HG02938 (cell line): ENCODE measurements around the gene SAE1.
"Not testable (repeated sequence)": the region's sequence is repeated elsewhere in the genome, so short reads cannot be mapped to it uniquely, and the experiment has no call there.

Source experiments
- ATAC-seq: cut with Tn5 transposase; IDR thresholded peaks from one replicate; pipeline ENCODE4 v1.9.1; 2021; ENCODE audit warnings: mild to moderate bottlenecking, moderate library complexity; ENCODE audit not compliant: unreplicated experiment

The SAE1 gene

GRCh38 chr19:47130589-47131227 lies at the start of gene SAE1:
Gene SAE1 (plus strand): TSS chr19:47130835. CDS start chr19:47130931, 96 bp downstream.
- ATAC-seq = peak; percentile 78

DNA sequence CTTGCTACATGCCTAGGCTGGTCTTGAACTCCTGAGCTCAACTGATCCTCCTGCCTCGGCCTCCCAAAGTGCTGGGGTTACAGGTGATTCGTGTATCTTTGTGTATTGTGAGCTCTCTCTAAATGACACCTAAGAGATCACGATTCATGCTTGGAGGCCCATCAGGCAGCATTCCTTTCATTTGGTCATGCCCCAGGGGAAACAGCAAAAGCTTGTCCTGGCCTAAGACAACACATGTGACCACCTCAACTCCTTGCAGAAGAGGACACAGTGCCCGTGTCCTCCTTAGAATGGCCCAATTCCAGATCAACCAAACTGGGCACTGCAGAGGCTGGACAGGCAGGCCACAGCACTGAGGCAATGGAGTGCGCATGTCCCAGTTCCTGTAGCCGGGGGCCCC lies 49.5 kb upstream of the SAE1 start:
- no peak for ATAC-seq

- ATAC-seq = no peak
These were observed 48.1 kb upstream of the SAE1 start for GRCh38 chr19:47082493-47082892.

DNA sequence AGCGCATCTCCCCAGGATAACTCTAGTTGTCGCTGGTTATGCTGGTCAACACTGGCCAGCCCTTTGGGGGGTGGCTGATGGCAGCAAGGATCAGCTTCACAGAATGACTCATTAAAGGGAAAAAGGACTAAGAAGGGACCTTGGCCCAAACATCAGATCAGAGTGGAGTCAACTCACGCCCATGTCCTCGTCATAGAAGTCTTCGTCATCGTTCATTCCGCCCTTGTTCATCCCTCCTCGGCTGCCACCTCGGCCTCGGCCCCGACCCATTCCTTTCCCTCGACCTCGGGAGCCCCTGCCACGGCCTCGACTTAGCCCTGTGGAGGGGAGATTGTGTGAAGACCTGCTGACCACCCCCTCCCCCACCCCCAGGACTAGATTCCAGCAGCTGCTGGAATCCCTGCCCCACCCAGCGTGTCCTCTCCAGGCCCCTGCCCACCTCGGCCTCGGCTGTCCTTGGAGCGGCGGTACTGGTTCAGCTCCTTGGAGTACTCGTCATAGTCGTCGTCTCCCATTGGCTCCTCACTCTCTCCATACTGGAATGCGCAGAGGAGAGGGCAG lies 45.7 kb upstream of the SAE1 start:
- ATAC-seq = no peak

GRCh38 chr19:47086280-47086679 lies 44.4 kb upstream of the SAE1 start:
- ATAC-seq = no peak

DNA sequence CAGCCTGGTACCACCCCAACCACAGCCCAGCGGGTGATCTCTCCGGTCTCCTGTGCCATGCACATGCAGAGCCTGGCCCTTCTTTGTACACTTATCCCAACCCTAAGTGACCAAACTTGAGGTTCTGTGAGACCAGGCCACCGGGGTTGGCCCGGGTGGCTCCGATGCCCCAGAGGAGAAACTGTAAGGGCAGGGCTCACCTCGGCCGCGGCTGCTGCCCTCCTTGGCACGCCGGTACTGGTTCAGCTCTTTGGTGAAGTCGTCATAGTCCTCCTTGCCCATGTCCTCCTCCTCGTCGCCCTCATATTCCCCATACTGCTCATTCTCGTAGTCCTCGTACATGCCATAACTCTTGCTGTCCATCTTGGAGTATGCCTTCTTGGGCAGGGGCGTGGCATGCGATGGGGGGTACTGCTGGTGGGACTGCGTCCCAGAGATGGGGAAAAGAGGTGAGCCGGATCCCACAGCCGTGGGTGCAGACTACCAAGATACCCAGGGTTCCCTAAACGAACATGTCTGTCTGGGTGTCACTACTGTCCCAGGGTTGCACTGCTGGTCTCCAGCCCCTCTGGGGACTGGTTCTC lies 40.8 kb upstream of the SAE1 start:
- no peak for ATAC-seq

DNA sequence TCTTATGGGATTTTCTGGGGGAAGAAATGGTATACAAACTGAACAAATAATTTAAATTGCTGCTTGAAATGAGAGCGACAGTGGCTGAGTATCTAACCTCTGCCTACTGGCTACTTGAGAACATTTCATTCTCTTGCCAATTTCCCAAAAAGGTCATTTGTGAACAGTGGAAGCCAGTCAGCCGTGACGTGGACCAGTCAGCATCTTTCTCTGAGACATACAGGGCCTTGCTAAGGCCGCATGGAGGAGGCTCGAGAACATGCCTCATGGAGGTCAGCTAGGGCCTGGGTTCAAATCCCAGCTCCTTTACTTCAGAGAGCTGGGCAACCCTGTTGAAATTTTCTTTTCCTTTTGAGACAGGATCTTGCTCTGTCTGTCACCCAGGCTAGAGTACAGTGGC lies 37.4 kb upstream of the SAE1 start:
- ATAC-seq = no peak

DNA sequence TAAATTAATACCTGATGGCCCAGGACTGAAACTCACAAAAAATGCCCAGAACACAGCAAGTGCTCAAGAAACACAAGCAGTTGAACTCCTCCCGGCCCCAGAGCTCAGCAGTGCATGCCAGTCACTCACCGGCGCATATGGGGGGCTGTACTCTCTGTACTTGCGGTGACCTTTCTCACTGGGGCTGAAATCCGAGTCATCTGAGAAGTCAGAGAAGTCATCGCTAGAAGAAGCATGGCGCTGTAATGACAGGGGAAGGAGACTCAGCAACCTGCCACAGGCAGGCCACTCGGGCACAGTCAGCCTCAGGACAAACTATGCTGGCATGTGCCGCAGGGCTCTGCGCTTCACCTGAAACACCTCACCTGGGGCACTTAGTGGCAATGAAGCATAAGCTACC lies 36.8 kb upstream of the SAE1 start:
- no peak for ATAC-seq

DNA sequence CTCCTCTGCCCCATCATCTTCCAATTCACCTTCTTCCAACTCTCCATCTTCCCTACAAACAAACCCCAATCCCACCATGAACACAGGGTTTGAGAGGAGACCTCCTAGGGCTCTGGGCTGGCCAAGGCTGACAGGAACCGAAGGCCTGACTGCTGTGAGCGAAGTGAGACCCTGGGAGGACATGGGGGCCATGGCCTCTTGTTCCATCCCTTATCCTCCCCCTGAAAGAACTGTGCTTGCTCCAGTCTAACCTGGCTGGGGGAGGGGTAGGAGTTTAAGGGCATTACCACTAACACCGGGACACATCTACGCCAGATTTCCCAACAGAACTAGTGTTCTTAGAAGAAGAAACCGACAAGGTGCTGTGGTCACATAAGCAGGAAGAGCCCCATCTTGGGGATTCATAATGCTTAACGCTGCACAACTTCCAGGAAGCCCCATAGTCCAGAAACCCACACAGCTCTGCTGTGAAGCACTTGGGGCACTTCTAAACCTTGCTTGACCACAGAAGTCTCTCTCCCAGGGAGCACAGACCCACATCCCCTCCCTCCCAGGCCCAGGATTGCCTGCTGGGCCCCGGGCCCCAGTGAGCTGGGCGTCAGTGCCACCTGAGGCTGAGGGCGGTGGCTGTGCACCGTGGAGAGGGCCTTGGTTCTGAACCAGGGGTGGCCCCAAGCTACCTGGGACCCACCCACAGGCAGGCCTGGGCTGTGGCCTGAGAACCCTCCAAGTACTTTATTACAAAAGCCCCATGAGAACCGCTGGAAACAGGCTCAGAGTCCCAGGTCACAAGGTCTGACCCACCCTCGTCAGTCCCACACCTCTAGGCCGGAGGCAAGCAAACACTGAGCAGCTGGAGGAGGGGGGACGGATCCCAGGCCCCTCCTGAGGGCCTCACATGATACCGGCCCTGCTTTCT lies 35.8 kb upstream of the SAE1 start:
- ATAC-seq = no peak

- ATAC-seq = no peak
These were observed 35.0 kb upstream of the SAE1 start for GRCh38 chr19:47095476-47096099.

DNA sequence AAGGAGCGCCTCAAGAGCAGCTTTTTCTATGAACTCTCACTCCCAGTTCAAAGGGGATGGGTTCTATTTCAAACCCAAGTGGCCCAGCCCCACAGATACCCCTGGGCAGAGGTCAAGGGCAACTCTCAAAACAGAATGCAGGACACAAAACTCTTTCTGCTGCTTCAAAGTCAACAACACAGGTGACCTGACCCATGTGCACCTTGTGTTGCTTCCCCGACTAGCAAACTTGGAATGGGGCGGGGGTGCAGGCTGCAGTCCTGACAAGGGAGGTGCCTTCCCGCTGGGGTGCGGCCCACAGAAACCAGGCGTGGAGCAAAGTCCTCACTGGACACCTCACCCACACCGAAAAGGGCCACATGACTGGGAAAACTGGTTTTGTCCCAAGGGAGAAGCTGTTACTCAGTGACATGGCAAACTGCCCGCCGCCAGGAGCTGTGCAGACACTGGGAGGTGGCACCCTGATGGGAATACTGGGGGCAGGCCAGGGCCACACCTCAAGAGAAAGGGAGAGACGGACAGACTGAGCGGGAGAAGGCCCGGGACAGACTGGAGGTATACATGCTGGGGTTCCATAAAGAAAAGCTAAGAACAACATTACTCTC lies 34.4 kb upstream of the SAE1 start:
- ATAC-seq = no peak

GRCh38 chr19:47096721-47097120 lies 33.9 kb upstream of the SAE1 start:
- ATAC-seq = no peak

GRCh38 chr19:47097396-47098201 lies 33.0 kb upstream of the SAE1 start:
- no peak for ATAC-seq

- no peak for ATAC-seq
These were observed 32.0 kb upstream of the SAE1 start for GRCh38 chr19:47098608-47099007.

GRCh38 chr19:47099576-47100050 lies 31.0 kb upstream of the SAE1 start:
- no peak for ATAC-seq

DNA sequence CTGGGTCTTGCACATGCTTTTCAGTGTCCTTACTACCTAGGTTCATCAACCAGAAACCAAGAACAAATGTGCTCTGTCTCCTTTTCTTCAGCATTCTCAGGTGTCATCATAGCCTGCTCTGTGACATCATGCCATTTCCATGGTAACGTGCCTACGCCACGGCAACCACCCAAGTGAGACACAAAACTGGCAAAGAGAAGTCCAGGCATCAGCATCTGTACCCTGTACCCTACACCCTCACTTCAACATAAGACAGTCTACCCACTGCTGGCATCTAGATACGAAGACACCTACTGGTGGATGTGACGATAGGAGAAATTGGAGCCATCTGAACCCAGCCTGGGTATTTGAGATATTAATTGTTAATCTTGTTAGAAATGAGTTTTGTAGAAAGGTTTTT lies 30.3 kb upstream of the SAE1 start:
- no peak for ATAC-seq

DNA sequence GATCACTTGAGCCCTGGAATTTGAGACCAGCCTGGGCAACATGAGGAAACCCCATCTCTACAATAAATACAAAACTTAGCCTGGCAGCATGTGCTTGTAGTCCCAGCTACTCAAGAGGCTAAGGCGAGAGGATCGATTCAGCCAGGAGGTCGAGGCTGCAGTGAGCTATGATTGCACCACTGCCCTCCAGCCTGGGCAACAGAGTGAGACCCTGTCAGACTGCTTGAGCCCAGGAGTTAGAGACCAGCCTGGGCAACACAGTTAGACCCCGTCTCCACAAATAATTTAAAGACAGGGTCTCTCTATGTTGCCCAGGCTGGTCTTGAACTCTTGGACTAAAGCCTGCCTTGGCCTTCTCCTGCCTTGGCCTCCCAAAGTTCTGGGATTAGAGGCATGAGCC lies 29.5 kb upstream of the SAE1 start:
- ATAC-seq = not testable (repeated sequence)

DNA sequence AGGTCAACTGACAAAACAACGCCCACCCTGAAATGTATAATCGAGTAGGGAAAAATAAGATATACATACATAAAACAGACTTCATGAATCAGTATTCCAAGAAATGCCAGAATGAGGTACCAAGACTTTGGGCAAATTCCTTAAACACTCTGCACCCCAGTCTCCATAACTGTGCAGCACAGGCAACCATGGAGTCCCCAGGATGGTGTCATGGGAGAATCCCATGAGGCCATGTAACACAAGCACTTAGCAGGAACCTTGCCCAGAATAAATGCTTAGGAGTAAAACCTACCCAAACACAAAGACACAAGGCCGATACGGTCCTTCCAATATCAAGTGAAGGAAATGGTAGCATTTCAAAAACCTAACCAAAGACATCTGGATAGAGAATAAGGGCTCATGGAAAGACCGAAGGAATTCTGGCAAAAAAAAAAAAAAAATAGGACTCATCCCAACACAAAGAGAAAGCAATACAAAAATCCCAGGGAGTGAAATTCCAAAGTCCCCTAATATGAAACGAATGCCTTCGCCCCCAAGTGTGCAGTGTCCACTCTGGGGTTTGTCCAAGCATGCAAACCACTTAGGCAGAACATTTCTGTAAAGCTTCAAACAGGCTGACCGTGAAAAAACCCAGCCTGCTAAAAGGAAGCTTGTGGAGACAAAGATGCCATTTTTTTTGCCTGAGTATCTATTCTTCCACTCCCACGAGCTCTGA lies 28.1 kb upstream of the SAE1 start:
- no peak for ATAC-seq

- no peak for ATAC-seq
These were observed 26.0 kb upstream of the SAE1 start for GRCh38 chr19:47104680-47105079.
